ENCODE data around the gene COL25A1. TPM values are rescaled to one million over a fixed set of nuclear protein-coding genes. Genes with fewer than 3 reads are reported as not detected.

The COL25A1 gene
- total and polyA plus RNA-seq, 2 donors (not counting 3 experiments of a cell fraction or from before 2014, with no cell fraction given), result 0.21 to 3.5 TPM

GRCh38 chr4:108850219-108850649 lies 452.2 kb downstream of the COL25A1 start:
- H3K4me3 ChIP-seq (replicated peaks in 1 of 3; ENCODE audit: insufficient read depth in 1 of 3, low read depth in 1 of 3, low read length in 3 of 3), result no peak overlapping the region
- intact Hi-C loops (cut with micrococcal nuclease), result no loop called here
- DNase-seq (ENCODE audit: low read depth, low spot score), result no peak

More at GRCh38 chr4:108850219-108850649, 452.2 kb downstream of the COL25A1 start:
- Histone ChIP-seq H3K9ac (replicated peaks; ENCODE audit: extremely low read depth, insufficient read depth, low read length) (no peak overlapping the region), H3K4me1 (ENCODE audit: control insufficient read depth, extremely low read depth, insufficient read depth, low read length) (no peaks in the 10 kb centered on the region), H3K27me3 (ENCODE audit: control insufficient read depth in 2 of 2, insufficient read depth in 2 of 2, low read length in 2 of 2) (no peaks in the 10 kb centered on the region), H2AFZ (ENCODE audit: low read depth, low read length) (no peak overlapping the region), H3K4me2 (ENCODE audit: insufficient read depth, low read length) (no peak overlapping the region), H3K9me1 (replicated peaks; ENCODE audit: control insufficient read depth, extremely low read depth, insufficient read depth, low read length) (no peaks in the 10 kb centered on the region), H3K9me3 (replicated peaks; ENCODE audit: control insufficient read depth, insufficient read depth, low read length) (no peaks in the 10 kb centered on the region), H3K36me3 (ENCODE audit: control insufficient read depth in 2 of 2, extremely low read depth in 1 of 2, insufficient read depth in 2 of 2, low read length in 2 of 2) (no peaks in the 10 kb centered on the region), H4K20me1 (replicated peaks; ENCODE audit: control insufficient read depth, extremely low read depth, insufficient read depth, low read length) (no peaks in the 10 kb centered on the region), H3K79me2 (ENCODE audit: control insufficient read depth, insufficient read depth, low read length) (no peaks in the 10 kb centered on the region), H3K27ac (ENCODE audit: insufficient read depth, low read depth, low read length) (no peak overlapping the region)
- CTCF ChIA-PET, result interaction anchor here (1.4 kb wide), 1 partner anchor 8 kb away, joined by 3 read pairs; no protein-coding TSS in a partner anchor
- POLR2A ChIA-PET, result no interaction called here
- dilution Hi-C loops (cut with MboI; ENCODE audit: extremely low pct_ligation_motif_present, low sequenced_read_pairs), result no loop called here
- FAIRE-seq, result no peak
- BruUV-seq (replicated peaks), result no TSS peak
- TF ChIP-seq POLR2A (IDR thresholded peaks at IDR 0.05; ENCODE audit: low read depth, low read length) (no peak), CTCF (IDR thresholded peaks at IDR 0.05; ENCODE audit: extremely low read depth in 1 of 2, insufficient read depth in 1 of 2, low read depth in 1 of 2, low read length in 2 of 2) (no peak), EZH2 (IDR thresholded peaks at IDR 0.05; ENCODE audit: borderline replicate concordance, low read depth, low read length, severe bottlenecking) (no peak), MAX (IDR thresholded peaks at IDR 0.05; ENCODE audit: insufficient read depth, insufficient read length) (no peak), POLR2AphosphoS5 (IDR thresholded peaks at IDR 0.05; ENCODE audit: insufficient read depth, low read depth, low read length) (no peak), GATA2 (IDR thresholded peaks at IDR 0.05; ENCODE audit: insufficient read depth, insufficient read length, low read depth, low read length) (no peak), MYC (IDR thresholded peaks at IDR 0.05; ENCODE audit: low read depth, low read length) (no peak), JUN (IDR thresholded peaks at IDR 0.05; ENCODE audit: borderline replicate concordance, insufficient read depth, insufficient read length, low read depth) (no peak), FOS (IDR thresholded peaks at IDR 0.05; ENCODE audit: borderline replicate concordance, insufficient read depth, low read length) (no peak)
